DOHH2 (cell line): ENCODE data around the gene NTNG1.
"Not testable (repeated sequence)": the region's sequence is repeated elsewhere in the genome, so short reads cannot be mapped to it uniquely, and the experiment has no call there.

ENCODE experiments used
- H3F3A ChIP-seq: fragments of 200-600 bp; sonication (generic), shearing (Covaris generic); 2 replicates; pipeline ENCODE4 v1.6.0; 2016; ENCODE audit warnings: antibody characterized with exemption, mild to moderate bottlenecking; ENCODE audit not compliant: control insufficient read depth, insufficient read depth
- H3K27ac ChIP-seq: fragments of 200-600 bp; sonication (generic); 2 replicates; pipeline ENCODE4 v1.5.1; 2014; ENCODE audit warnings: low read depth, mild to moderate bottlenecking, low read length, moderate library complexity
- H3K27me3 ChIP-seq: fragments of 200-600 bp; sonication (generic); 2 replicates; pipeline ENCODE4 v1.6.1; 2014; ENCODE audit warnings: mild to moderate bottlenecking, low read length, mixed read lengths; ENCODE audit not compliant: control insufficient read depth
- H3K36me3 ChIP-seq: fragments of 200-600 bp; sonication (generic); 2 replicates; pipeline ENCODE4 v1.6.1; 2014; ENCODE audit warnings: mild to moderate bottlenecking, low read length, moderate library complexity, mixed read lengths; ENCODE audit not compliant: control insufficient read depth
- H3K4me1 ChIP-seq: fragments of 200-600 bp; sonication (generic); 2 replicates; pipeline ENCODE4 v1.6.1; 2014; ENCODE audit warnings: mild to moderate bottlenecking, low read length, mixed read lengths; ENCODE audit not compliant: control insufficient read depth
- H3K4me2 ChIP-seq: fragments of 200-600 bp; sonication (generic); 2 replicates; pipeline ENCODE4 v1.6.0; 2014; ENCODE audit warnings: mild to moderate bottlenecking, low read length, moderate library complexity
- H3K4me3 ChIP-seq: fragments of 200-600 bp; sonication (generic); 2 replicates; pipeline ENCODE4 v1.5.1; 2014; ENCODE audit warnings: mild to moderate bottlenecking, low read length, mixed read lengths
- H3K79me2 ChIP-seq: fragments of 200-600 bp; sonication (generic); 2 replicates; pipeline ENCODE4 v1.6.1; 2014; ENCODE audit warnings: mild to moderate bottlenecking, low read length, mixed read lengths; ENCODE audit not compliant: control insufficient read depth
- H3K9me2 ChIP-seq: fragments of 200-600 bp; sonication (generic); replicated peaks from 2 replicates; pipeline ENCODE4 v1.6.1; 2014; ENCODE audit warnings: mild to moderate bottlenecking, low read length, mixed read lengths; ENCODE audit not compliant: control insufficient read depth
- H3K9me3 ChIP-seq: fragments of 200-600 bp; sonication (generic); 2 replicates; pipeline ENCODE4 v1.6.1; 2014; ENCODE audit warnings: antibody characterized with exemption, low read length, mixed read lengths; ENCODE audit not compliant: control insufficient read depth, insufficient read depth
- H4K20me1 ChIP-seq: fragments of 200-600 bp; sonication (generic); 2 replicates; pipeline ENCODE4 v1.6.0; 2014; ENCODE audit warnings: low read depth, mild to moderate bottlenecking, antibody characterized with exemption, low read length, moderate library complexity; ENCODE audit not compliant: control insufficient read depth, insufficient read depth
- EZH2phosphoT487 ChIP-seq: fragments of 200-600 bp; sonication (generic); IDR thresholded peaks from 2 replicates; pipeline ENCODE4 v1.6.1; 2017; ENCODE audit warnings: borderline replicate concordance, mild to moderate bottlenecking, antibody characterized with exemption, low read length, moderate library complexity, mixed read lengths
- TF ChIP-seq, protein P1 (sequence below): fragments of 200-600 bp; sonication (generic); IDR thresholded peaks from one replicate; pipeline ENCODE4 v1.5.1; 2014; ENCODE audit warnings: antibody characterized with exemption, mild to moderate bottlenecking, low read depth, low read length; ENCODE audit not compliant: poor library complexity, severe bottlenecking

NTNG1 gene

DNA sequence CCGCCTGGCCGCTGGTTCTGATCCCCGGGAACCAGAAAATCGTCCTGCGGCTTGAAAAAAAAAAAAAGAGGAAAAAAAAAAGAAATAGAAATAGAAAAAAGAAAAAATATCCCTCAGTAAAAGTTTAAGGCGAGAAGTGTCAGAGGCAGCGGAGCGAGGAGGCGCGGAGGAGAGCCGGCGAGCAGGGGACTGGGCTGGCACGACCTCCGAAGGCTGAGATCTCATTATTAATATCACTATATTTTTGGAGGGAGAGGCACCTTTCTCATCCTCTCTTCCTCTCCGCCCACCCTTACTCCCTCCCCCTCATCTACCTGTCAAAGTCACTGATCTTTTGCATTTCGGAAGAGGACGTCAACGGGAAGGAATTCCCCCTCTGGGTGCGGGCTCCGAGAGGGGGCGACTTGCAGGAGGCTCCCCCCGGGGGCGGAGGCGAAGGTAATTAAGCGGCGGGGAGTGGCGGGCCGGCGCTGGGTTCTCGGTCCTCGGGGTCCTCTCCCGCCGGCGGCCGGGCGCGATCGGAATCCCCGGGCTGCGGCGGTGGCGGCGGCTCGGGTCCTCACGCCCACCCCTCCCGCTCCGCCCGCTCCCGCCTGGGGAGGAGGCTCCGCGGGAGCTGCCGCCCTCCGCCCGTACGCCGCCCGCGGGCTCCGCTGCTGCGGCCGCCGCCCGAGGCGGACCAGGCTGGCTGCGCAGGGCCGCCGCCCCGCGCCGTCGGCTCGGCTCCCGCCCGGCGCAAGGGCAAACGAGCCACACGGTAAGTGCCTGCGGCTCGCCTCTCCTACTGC, at the start of gene NTNG1:
Gene NTNG1, plus strand, starts transcription at position 337 of the 788 bp plus-strand sequence.
- peaks cover 5% of the 10 kb centered on the region; the same call in 1 of the 2 replicates for H3K79me2 ChIP-seq
- H3K36me3 ChIP-seq = no peaks in the 10 kb centered on the region
- H3F3A ChIP-seq = peaks cover 15% of the 10 kb centered on the region
- H3K9me2 ChIP-seq = no peaks in the 10 kb centered on the region
- peak within 1 kb of the TSS; percentile 82 for H3K4me3 ChIP-seq
- peak within 1 kb of the TSS; percentile 96 for H3K4me2 ChIP-seq
- no peaks in the 10 kb centered on the region for H3K27me3 ChIP-seq
- no peak for TF ChIP-seq EZH2phosphoT487
- TF ChIP-seq, protein P1, sequence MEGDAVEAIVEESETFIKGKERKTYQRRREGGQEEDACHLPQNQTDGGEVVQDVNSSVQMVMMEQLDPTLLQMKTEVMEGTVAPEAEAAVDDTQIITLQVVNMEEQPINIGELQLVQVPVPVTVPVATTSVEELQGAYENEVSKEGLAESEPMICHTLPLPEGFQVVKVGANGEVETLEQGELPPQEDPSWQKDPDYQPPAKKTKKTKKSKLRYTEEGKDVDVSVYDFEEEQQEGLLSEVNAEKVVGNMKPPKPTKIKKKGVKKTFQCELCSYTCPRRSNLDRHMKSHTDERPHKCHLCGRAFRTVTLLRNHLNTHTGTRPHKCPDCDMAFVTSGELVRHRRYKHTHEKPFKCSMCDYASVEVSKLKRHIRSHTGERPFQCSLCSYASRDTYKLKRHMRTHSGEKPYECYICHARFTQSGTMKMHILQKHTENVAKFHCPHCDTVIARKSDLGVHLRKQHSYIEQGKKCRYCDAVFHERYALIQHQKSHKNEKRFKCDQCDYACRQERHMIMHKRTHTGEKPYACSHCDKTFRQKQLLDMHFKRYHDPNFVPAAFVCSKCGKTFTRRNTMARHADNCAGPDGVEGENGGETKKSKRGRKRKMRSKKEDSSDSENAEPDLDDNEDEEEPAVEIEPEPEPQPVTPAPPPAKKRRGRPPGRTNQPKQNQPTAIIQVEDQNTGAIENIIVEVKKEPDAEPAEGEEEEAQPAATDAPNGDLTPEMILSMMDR = no peak
- H3K9me3 ChIP-seq = no peaks in the 10 kb centered on the region
- H3K27ac ChIP-seq = peak within 1 kb of the TSS; percentile 55
- H4K20me1 ChIP-seq = no peaks in the 10 kb centered on the region
- peaks cover 29% of the 10 kb centered on the region for H3K4me1 ChIP-seq

DNA sequence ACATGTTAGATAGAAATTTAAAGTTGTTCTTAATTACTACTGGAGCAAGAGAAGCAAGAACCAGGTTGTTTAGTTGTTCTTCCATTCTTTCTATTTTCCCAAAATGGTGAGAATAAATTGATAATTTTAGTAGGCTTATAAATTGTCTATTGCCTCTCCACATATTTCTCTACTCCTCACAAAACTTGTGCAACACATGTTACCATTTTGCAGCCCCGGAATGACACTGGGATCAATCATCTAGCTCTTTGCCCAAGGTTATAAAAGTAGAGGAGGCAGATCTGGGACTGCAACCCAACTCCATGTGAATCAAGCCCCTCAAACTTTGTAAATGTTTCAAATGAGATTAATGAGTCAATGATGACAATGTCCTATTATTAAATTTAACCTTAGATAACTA, 49.4 kb upstream of the NTNG1 start:
- Histone ChIP-seq H3K27ac (no peak overlapping the region), H3K79me2 (no peaks in the 10 kb centered on the region), H3F3A (no peaks in the 10 kb centered on the region), H3K9me3 (no peaks in the 10 kb centered on the region), H3K4me1 (no peaks in the 10 kb centered on the region), H4K20me1 (no peaks in the 10 kb centered on the region), H3K4me3 (no peak overlapping the region), H3K36me3 (no peaks in the 10 kb centered on the region), H3K27me3 (no peaks in the 10 kb centered on the region), H3K9me2 (no peaks in the 10 kb centered on the region), H3K4me2 (no peak overlapping the region)
- TF ChIP-seq, protein P1 = no peak
- TF ChIP-seq EZH2phosphoT487 = no peak

DNA sequence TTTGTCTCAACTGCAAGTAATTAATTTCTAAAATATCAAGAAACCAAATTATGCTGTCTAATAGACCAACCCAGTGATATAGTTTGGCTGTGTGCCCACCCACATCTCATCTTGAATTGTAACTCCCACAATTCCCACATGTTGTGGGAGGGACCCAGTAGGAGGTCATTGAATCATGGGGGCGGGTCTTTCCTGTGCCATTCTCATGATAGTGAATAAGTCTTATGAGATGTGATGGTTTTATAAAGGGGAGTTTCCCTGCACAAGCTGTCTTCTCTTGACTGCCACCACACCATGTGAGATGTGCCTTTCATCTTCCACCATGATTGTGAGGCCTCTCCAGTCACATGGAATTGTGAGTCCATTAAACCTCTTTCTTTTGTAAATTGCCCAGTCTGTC, 47.4 kb upstream of the NTNG1 start:
- H3K79me2 ChIP-seq, H3K9me3 ChIP-seq, H3K4me1 ChIP-seq, H3K9me2 ChIP-seq, H3F3A ChIP-seq, H3K27me3 ChIP-seq, H4K20me1 ChIP-seq, H3K4me3 ChIP-seq, H3K27ac ChIP-seq, H3K36me3 ChIP-seq, H3K4me2 ChIP-seq: not testable (repeated sequence)

DNA sequence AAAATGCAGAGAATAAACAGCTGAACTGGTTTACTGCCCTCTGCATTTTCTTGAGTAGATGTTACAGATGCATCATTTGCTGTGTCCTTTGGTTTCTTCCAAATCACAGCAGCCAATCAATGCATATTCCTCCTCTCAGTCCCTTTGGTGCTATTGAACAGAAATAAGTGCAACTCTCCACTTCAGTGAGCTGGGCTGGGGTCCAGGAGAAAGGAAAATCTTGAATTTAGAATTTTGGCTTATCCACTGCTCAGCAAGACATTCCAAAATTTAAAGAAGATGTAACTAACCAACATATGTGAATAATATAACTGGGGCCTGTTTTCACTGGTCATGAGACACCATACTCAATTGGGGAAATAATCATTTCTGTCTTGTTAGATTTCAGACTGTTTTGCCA, 45.2 kb upstream of the NTNG1 start:
- TF ChIP-seq, protein P1 = no peak
- no peak for TF ChIP-seq EZH2phosphoT487
- no peak overlapping the region for H3K27ac ChIP-seq
- H3K36me3 ChIP-seq = no peaks in the 10 kb centered on the region

More for the DNA sequence above, 45.2 kb upstream of the NTNG1 start:
- Histone ChIP-seq H3K4me3 (no peak overlapping the region), H3F3A (no peaks in the 10 kb centered on the region), H3K9me3 (no peaks in the 10 kb centered on the region), H3K4me2 (no peak overlapping the region), H4K20me1 (no peaks in the 10 kb centered on the region), H3K27me3 (no peaks in the 10 kb centered on the region), H3K9me2 (no peaks in the 10 kb centered on the region), H3K4me1 (no peaks in the 10 kb centered on the region), H3K79me2 (no peaks in the 10 kb centered on the region)
